Measurements from ENCODE around the gene AOC3. TPM values are rescaled to one million over a fixed set of nuclear protein-coding genes. Genes with fewer than 3 reads are reported as not detected.

Gene AOC3
- polyA plus RNA-seq, 1 of the 3 experiments (the other 2 are of a cell fraction), result 0.03 TPM

- ChIA-PET POLR2A (no interaction called here), CTCF (no interaction called here)
- H3K9ac ChIP-seq, result no peak overlapping the region
These were observed 53.1 kb downstream of the AOC3 start for GRCh38 chr17:42904110-42904469.

GRCh38 chr17:42906772-42907446 lies 55.9 kb downstream of the AOC3 start:
- TF ChIP-seq ZBTB33 (IDR thresholded peaks at IDR 0.05; ENCODE audit: borderline replicate concordance, low read depth), result no peak
- TF ChIP-seq RFX5 (IDR thresholded peaks at IDR 0.05; ENCODE audit: low read length), result no peak
- TF ChIP-seq TEAD4 (IDR thresholded peaks at IDR 0.05; ENCODE audit: borderline replicate concordance, insufficient read depth), result no peak
- no peak for TF ChIP-seq PBX3 (IDR thresholded peaks at IDR 0.05)
- TF ChIP-seq USF1 (IDR thresholded peaks at IDR 0.05; ENCODE audit: borderline replicate concordance, low read depth), result no peak
- TF ChIP-seq GABPA (IDR thresholded peaks at IDR 0.05; ENCODE audit: low read depth), result no peak
- no peak for TF ChIP-seq JUND (IDR thresholded peaks at IDR 0.05)
- TF ChIP-seq EP300 (IDR thresholded peaks at IDR 0.05; ENCODE audit: borderline replicate concordance in 1 of 2, low read depth in 1 of 2, low read length in 1 of 2), result no peak
- no peak for TF ChIP-seq RAD21 (IDR thresholded peaks at IDR 0.05; ENCODE audit: low read length)
- no peak for TF ChIP-seq RXRA (IDR thresholded peaks at IDR 0.05; ENCODE audit: borderline replicate concordance, low read depth)
- no peak for TF ChIP-seq FOXM1 (IDR thresholded peaks at IDR 0.05; ENCODE audit: low read depth)
- TF ChIP-seq TCF12 (IDR thresholded peaks at IDR 0.05), result no peak
- TF ChIP-seq NFIC (IDR thresholded peaks at IDR 0.05; ENCODE audit: borderline replicate concordance), result no peak
- no peak for TF ChIP-seq IRF3 (IDR thresholded peaks at IDR 0.05; ENCODE audit: low read depth, low read length)
- TF ChIP-seq FOXJ3 (CRISPR knock-in tag; IDR thresholded peaks at IDR 0.05), result no peak
- no peak for TF ChIP-seq NRF1 (IDR thresholded peaks at IDR 0.05; ENCODE audit: low read depth, low read length)
- Histone ChIP-seq H3K9ac (no peak overlapping the region), H4K20me1 (ENCODE audit: insufficient read depth) (no peaks in the 10 kb centered on the region), H2AFZ (ENCODE audit: low read depth) (no peak overlapping the region), H3K4me1 (ENCODE audit: control insufficient read depth in 1 of 2, insufficient read depth in 2 of 2, low read depth in 1 of 2, low read length in 1 of 2) (no peaks in the 10 kb centered on the region), H3K27me3 (ENCODE audit: insufficient read depth) (peaks cover 58% of the 10 kb centered on the region), H3K36me3 (replicated peaks in 1 of 2; ENCODE audit: control insufficient read depth in 1 of 2, insufficient read depth in 2 of 2, low read length in 1 of 2) (no peaks in the 10 kb centered on the region), H3K27ac (ENCODE audit: low read depth in 2 of 2, low read length in 1 of 2) (no peak overlapping the region), H3K9me2 (no peaks in the 10 kb centered on the region), H3F3A (replicated peaks; ENCODE audit: insufficient read depth) (no peaks in the 10 kb centered on the region), H3K79me2 (ENCODE audit: insufficient read depth) (no peaks in the 10 kb centered on the region), H3K4me3 (ENCODE audit: low read depth in 2 of 2, low read length in 1 of 2) (no peak overlapping the region), H3K4me2 (no peak overlapping the region), H3K9me3 (no peaks in the 10 kb centered on the region)
- DNase-seq, result no peak
- ChIA-PET POLR2A (no interaction called here), CTCF (no interaction called here)
- 31% methylated on average over 8 of the region's 8 CpGs for WGBS (ENCODE audit: low lambda C conversion rate)

More at GRCh38 chr17:42904110-42904469, 53.1 kb downstream of the AOC3 start:
- Histone ChIP-seq H3K27me3 (ENCODE audit: insufficient read depth) (peaks cover 44% of the 10 kb centered on the region), H4K20me1 (ENCODE audit: insufficient read depth) (no peaks in the 10 kb centered on the region), H3K4me1 (ENCODE audit: control insufficient read depth in 1 of 2, insufficient read depth in 2 of 2, low read depth in 1 of 2, low read length in 1 of 2) (no peaks in the 10 kb centered on the region), H3K36me3 (replicated peaks in 1 of 2; ENCODE audit: control insufficient read depth in 1 of 2, insufficient read depth in 2 of 2, low read length in 1 of 2) (no peaks in the 10 kb centered on the region), H2AFZ (ENCODE audit: low read depth) (no peak overlapping the region), H3K4me2 (no peak overlapping the region), H3K9me2 (no peaks in the 10 kb centered on the region), H3K79me2 (ENCODE audit: insufficient read depth) (no peaks in the 10 kb centered on the region), H3K27ac (ENCODE audit: low read depth in 2 of 2, low read length in 1 of 2) (no peak overlapping the region), H3K4me3 (ENCODE audit: low read depth in 2 of 2, low read length in 1 of 2) (no peak overlapping the region), H3F3A (replicated peaks; ENCODE audit: insufficient read depth) (no peaks in the 10 kb centered on the region), H3K9me3 (no peaks in the 10 kb centered on the region)
- no peak for DNase-seq
- 52% methylated on average over 6 of the region's 6 CpGs for WGBS (ENCODE audit: low lambda C conversion rate)
- TF ChIP-seq MEF2A (IDR thresholded peaks at IDR 0.05; ENCODE audit: borderline replicate concordance, low read depth) (no peak), MAX (IDR thresholded peaks at IDR 0.05; ENCODE audit: low read depth) (no peak), ELF1 (IDR thresholded peaks at IDR 0.05) (no peak), POLR2AphosphoS5 (IDR thresholded peaks at IDR 0.05; ENCODE audit: low read depth, low read length) (no peak), EZH2phosphoT487 (IDR thresholded peaks at IDR 0.05; ENCODE audit: borderline replicate concordance, low read depth) (no peak), RXRA (IDR thresholded peaks at IDR 0.05; ENCODE audit: borderline replicate concordance, low read depth) (no peak)
